Transverse colon (tissue), 3 donors: ENCODE data around the gene KIFC1.

ENCODE experiments used
- POLR2A ChIP-seq: fragments of 450-650 bp; IDR thresholded peaks from one replicate; pipeline ENCODE4 v1.6.1; 2016; ENCODE audit warnings: antibody characterized with exemption, mild to moderate bottlenecking, moderate library complexity
- TF ChIP-seq, protein P1 (sequence below), 5 experiments: fragments of 200-600 bp in 3 of 5; fragments of 450-650 bp in 2 of 5; sonication (generic) in 3 of 5; IDR thresholded peaks; 1 replicate in 2 of 5; 2 replicates in 3 of 5; pipeline ENCODE4 v1.5.1; 2016 to 2017; ENCODE audit warnings: antibody characterized with exemption in 5 of 5, inconsistent platforms in 3 of 5, mild to moderate bottlenecking in 2 of 5, moderate library complexity in 1 of 5

GRCh38 chr6:33380272-33380981 is 11.2 kb upstream of the KIFC1 start:
- TF ChIP-seq POLR2A, result no peak
- TF ChIP-seq, protein P1, sequence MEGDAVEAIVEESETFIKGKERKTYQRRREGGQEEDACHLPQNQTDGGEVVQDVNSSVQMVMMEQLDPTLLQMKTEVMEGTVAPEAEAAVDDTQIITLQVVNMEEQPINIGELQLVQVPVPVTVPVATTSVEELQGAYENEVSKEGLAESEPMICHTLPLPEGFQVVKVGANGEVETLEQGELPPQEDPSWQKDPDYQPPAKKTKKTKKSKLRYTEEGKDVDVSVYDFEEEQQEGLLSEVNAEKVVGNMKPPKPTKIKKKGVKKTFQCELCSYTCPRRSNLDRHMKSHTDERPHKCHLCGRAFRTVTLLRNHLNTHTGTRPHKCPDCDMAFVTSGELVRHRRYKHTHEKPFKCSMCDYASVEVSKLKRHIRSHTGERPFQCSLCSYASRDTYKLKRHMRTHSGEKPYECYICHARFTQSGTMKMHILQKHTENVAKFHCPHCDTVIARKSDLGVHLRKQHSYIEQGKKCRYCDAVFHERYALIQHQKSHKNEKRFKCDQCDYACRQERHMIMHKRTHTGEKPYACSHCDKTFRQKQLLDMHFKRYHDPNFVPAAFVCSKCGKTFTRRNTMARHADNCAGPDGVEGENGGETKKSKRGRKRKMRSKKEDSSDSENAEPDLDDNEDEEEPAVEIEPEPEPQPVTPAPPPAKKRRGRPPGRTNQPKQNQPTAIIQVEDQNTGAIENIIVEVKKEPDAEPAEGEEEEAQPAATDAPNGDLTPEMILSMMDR (IDR thresholded peaks at IDR 0.05), result no peak
